Measurements from ENCODE around the gene ZNF691. TPM values are rescaled to one million over a fixed set of nuclear protein-coding genes. Genes with fewer than 3 reads are reported as not detected.

ZNF691 gene
- total RNA-seq, 1 experiment from 2014 or later: 15.4 TPM

DNA sequence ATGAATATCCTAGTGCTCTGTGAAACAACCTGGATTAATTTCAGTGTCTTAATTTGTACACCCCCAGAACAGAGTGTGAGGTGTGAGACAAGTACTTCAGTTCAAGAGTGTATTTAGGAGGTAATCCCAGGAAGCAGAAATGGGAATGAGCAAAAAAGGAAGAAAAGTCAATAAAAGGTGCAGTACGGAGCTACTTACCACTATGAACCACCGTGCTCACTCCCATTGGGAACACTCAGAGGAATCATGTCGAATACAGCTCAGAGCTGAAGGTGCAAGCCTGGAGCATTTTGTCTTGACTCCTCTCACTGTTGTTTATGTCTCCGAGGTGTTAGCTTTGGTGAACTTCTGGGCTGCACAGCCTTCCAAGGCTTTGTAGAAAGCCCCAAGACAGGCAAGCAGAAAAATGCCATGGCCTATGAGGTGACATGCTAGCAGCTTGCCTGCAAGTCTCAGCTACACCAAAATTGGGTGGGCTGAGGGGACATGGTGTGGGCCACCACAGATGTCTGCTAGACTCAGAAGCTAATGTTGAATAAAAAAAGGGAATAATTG, 21.9 kb upstream of the ZNF691 start:
- H2AFZ ChIP-seq (ENCODE audit: low read length): no peak overlapping the region
- H3K4me3 ChIP-seq (ENCODE audit: low read length): no peak overlapping the region
- no peak for DNase-seq
- no peaks in the 10 kb centered on the region for H3K36me3 ChIP-seq (ENCODE audit: insufficient read depth, low read length)
- peaks cover 7% of the 10 kb centered on the region for H3K4me1 ChIP-seq (ENCODE audit: low read length)
- H3K79me2 ChIP-seq (ENCODE audit: low read length): no peaks in the 10 kb centered on the region
- no peaks in the 10 kb centered on the region for H3K9me2 ChIP-seq (replicated peaks; ENCODE audit: insufficient read depth, low read length)
- H3K9me3 ChIP-seq (ENCODE audit: low read length): no peaks in the 10 kb centered on the region
- no peak overlapping the region for H3K4me2 ChIP-seq (ENCODE audit: low read depth, low read length, poor library complexity, severe bottlenecking)
- H4K20me1 ChIP-seq (ENCODE audit: insufficient read depth, low read depth, low read length): no peaks in the 10 kb centered on the region
- no peak overlapping the region for H3K27ac ChIP-seq (ENCODE audit: low read length)
- H3K9ac ChIP-seq (ENCODE audit: low read length): no peak overlapping the region
- no peaks in the 10 kb centered on the region for H3K27me3 ChIP-seq (ENCODE audit: low read length)

DNA sequence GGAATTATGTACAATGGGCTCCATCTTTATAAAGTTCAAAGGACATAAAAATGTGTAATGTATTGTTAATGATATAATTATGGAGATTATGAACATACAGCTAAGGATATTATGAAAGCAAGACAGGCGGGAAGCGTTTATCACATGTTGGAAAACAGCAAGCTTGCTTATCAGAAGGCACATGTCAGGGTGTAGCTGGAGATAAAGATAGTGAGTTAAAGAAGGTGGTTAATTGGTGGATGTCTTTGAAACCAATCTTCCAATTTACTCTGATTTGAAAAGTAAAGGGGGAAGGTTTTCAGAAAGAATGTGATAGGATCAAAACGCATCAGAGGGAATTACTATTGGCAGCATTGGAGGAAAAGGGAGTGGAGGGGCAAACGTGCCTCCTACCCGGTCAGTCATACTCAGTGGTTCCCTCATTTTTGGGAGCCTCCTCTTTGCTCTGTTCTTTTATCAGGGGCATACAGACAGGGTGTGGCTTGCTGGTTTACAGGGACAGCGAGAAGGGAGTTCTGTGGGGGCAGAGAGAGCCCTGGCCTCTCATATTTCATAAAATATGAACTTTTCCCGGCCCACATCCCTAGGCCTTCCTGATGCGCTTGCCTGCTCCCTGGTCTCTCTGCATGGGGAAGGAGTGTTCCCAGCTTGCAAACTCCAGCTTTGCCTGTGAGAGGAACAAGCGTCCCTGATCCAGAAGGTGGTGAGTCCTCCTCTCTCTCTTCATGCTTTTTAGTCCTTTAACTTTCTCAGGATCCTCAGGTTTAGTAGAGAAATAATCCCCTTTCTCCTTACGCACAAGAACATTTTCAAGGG, 21.2 kb upstream of the ZNF691 start:
- Histone ChIP-seq H3K9me3 (ENCODE audit: low read length) (no peaks in the 10 kb centered on the region), H3K4me2 (ENCODE audit: low read depth, low read length, poor library complexity, severe bottlenecking) (no peak overlapping the region), H3K27me3 (ENCODE audit: low read length) (no peaks in the 10 kb centered on the region), H2AFZ (ENCODE audit: low read length) (no peak overlapping the region), H3K27ac (ENCODE audit: low read length) (no peak overlapping the region), H3K9me2 (replicated peaks; ENCODE audit: insufficient read depth, low read length) (no peaks in the 10 kb centered on the region), H3K4me1 (ENCODE audit: low read length) (peaks cover 7% of the 10 kb centered on the region), H3K4me3 (ENCODE audit: low read length) (no peak overlapping the region), H3K79me2 (ENCODE audit: low read length) (no peaks in the 10 kb centered on the region), H3K9ac (ENCODE audit: low read length) (no peak overlapping the region), H3K36me3 (ENCODE audit: insufficient read depth, low read length) (no peaks in the 10 kb centered on the region), H4K20me1 (ENCODE audit: insufficient read depth, low read depth, low read length) (no peaks in the 10 kb centered on the region)
- DNase-seq: no peak

DNA sequence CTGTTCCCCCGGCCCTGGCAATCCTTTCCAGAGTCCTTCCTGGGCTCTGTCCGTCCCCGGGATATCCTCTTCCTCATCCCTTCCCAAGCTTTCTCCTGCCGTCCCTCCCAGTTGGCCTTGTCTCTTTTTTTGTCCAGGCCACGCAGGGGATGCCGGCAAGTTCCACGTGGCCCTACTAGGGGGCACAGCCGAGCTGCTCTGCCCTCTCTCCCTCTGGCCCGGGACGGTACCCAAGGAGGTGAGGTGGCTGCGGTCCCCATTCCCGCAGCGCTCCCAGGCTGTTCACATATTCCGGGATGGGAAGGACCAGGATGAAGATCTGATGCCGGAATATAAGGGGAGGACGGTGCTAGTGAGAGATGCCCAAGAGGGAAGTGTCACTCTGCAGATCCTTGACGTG, 15.8 kb upstream of the ZNF691 start:
- H3K36me3 ChIP-seq (ENCODE audit: insufficient read depth, low read length): no peaks in the 10 kb centered on the region
- no peak overlapping the region for H3K9ac ChIP-seq (ENCODE audit: low read length)
- DNase-seq: no peak
- no peak overlapping the region for H2AFZ ChIP-seq (ENCODE audit: low read length)
- no peak overlapping the region for H3K27ac ChIP-seq (ENCODE audit: low read length)
- H4K20me1 ChIP-seq (ENCODE audit: insufficient read depth, low read depth, low read length): no peaks in the 10 kb centered on the region
- H3K4me3 ChIP-seq (ENCODE audit: low read length): no peak overlapping the region
- H3K27me3 ChIP-seq (ENCODE audit: low read length): no peaks in the 10 kb centered on the region
- H3K9me2 ChIP-seq (replicated peaks; ENCODE audit: insufficient read depth, low read length): no peaks in the 10 kb centered on the region
- H3K4me1 ChIP-seq (ENCODE audit: low read length): peaks cover 3% of the 10 kb centered on the region; the same call in 1 of the 2 replicates
- no peaks in the 10 kb centered on the region for H3K79me2 ChIP-seq (ENCODE audit: low read length)
- no peak overlapping the region for H3K4me2 ChIP-seq (ENCODE audit: low read depth, low read length, poor library complexity, severe bottlenecking)
- H3K9me3 ChIP-seq (ENCODE audit: low read length): no peaks in the 10 kb centered on the region

DNA sequence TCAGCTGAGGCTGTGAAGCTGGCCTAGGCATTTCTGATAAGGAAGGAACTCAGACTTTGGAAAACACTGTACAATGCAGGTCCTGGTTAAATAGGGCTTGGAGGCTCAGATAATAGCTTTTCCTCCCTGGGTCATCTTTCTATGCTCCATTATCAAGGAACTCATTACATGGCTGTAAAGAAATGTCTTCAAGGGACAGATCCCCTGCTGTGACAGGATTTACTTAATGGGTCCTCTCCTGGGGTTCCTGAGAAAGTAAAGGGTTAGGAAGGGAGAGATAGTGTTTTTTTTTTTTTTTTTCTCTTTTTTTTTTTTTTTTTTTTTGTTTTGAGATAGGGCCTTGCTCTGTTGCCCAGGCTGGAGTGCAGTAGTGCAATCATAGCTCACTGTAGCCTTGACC, 15.1 kb upstream of the ZNF691 start:
- Histone ChIP-seq H3K27ac (ENCODE audit: low read length) (no peak overlapping the region), H3K27me3 (ENCODE audit: low read length) (no peaks in the 10 kb centered on the region), H3K4me3 (ENCODE audit: low read length) (no peak overlapping the region), H3K9me3 (ENCODE audit: low read length) (no peaks in the 10 kb centered on the region), H4K20me1 (ENCODE audit: insufficient read depth, low read depth, low read length) (no peaks in the 10 kb centered on the region), H3K4me2 (ENCODE audit: low read depth, low read length, poor library complexity, severe bottlenecking) (no peak overlapping the region), H3K4me1 (ENCODE audit: low read length) (peaks cover 3% of the 10 kb centered on the region; the same call in 1 of the 2 replicates), H3K36me3 (ENCODE audit: insufficient read depth, low read length) (no peaks in the 10 kb centered on the region), H3K79me2 (ENCODE audit: low read length) (no peaks in the 10 kb centered on the region), H3K9ac (ENCODE audit: low read length) (no peak overlapping the region), H3K9me2 (replicated peaks; ENCODE audit: insufficient read depth, low read length) (no peaks in the 10 kb centered on the region), H2AFZ (ENCODE audit: low read length) (no peak overlapping the region)
- no peak for DNase-seq

DNA sequence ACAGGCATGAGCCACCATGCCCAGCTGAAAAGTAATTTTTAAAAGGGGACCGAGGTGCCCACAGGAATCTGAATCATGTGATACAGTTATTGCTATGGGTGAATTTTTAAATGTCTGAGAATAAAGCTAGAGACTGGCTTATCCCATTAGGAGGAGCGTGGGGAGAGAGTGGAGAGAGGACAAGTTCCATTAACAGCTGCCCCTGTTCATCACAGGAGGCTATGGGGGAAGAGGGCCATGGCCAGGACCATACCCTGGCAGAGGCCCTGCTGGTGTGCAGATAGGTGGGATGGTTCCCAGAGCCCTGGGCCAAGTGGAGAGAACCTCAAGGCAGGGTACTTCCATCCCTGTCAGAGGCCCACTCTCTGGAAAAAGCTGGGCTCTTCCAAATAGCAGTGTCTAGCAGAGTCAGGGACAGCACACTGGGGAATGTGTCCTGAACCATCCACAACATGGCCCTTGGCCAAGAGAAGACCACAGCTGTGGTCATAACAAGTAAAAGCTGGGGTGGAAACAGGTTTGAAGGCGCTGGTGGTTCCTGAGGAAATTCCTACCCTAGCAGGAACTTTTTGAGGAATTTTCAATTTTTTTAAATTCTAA, 13.7 kb upstream of the ZNF691 start:
- H3K4me1 ChIP-seq (ENCODE audit: low read length): peaks cover 3% of the 10 kb centered on the region; the same call in 1 of the 2 replicates
- no peak overlapping the region for H3K9ac ChIP-seq (ENCODE audit: low read length)
- H3K27ac ChIP-seq (ENCODE audit: low read length): no peak overlapping the region
- H4K20me1 ChIP-seq (ENCODE audit: insufficient read depth, low read depth, low read length): no peaks in the 10 kb centered on the region
- H2AFZ ChIP-seq (ENCODE audit: low read length): no peak overlapping the region
- H3K27me3 ChIP-seq (ENCODE audit: low read length): no peaks in the 10 kb centered on the region
- no peaks in the 10 kb centered on the region for H3K36me3 ChIP-seq (ENCODE audit: insufficient read depth, low read length)
- no peaks in the 10 kb centered on the region for H3K79me2 ChIP-seq (ENCODE audit: low read length)
- no peaks in the 10 kb centered on the region for H3K9me3 ChIP-seq (ENCODE audit: low read length)
- H3K4me3 ChIP-seq (ENCODE audit: low read length): no peak overlapping the region
- H3K4me2 ChIP-seq (ENCODE audit: low read depth, low read length, poor library complexity, severe bottlenecking): no peak overlapping the region
- DNase-seq: no peak
- H3K9me2 ChIP-seq (replicated peaks; ENCODE audit: insufficient read depth, low read length): no peaks in the 10 kb centered on the region

DNA sequence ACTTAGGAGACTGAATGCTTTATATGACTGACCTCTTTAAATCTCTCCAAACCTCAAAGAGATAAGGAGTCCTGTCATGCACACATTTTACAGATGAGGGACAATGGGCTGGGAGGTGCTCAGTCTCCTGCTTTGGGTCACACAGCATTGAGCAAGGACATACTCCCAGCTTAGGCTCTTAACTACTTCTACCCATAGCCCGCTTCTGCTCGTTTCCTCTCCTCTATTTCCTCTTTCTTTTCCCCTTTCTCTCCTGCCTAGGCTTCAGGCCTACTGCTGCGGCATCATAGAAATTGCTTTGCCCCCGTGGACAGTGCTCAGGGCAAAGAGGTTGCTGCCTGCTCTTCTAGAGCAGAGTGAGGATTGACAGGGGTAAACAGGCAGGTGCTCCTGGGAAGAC, 12.4 kb upstream of the ZNF691 start:
- H3K4me3 ChIP-seq (ENCODE audit: low read length): no peak overlapping the region
- H3K9me3 ChIP-seq (ENCODE audit: low read length): no peaks in the 10 kb centered on the region
- no peak overlapping the region for H2AFZ ChIP-seq (ENCODE audit: low read length)
- H3K27me3 ChIP-seq (ENCODE audit: low read length): no peaks in the 10 kb centered on the region
- DNase-seq: no peak
- peaks cover 14% of the 10 kb centered on the region for H3K4me1 ChIP-seq (ENCODE audit: low read length)
- H3K27ac ChIP-seq (ENCODE audit: low read length): no peak overlapping the region
- H3K4me2 ChIP-seq (ENCODE audit: low read depth, low read length, poor library complexity, severe bottlenecking): no peak overlapping the region
- no peaks in the 10 kb centered on the region for H4K20me1 ChIP-seq (ENCODE audit: insufficient read depth, low read depth, low read length)
- H3K79me2 ChIP-seq (ENCODE audit: low read length): no peaks in the 10 kb centered on the region
- H3K36me3 ChIP-seq (ENCODE audit: insufficient read depth, low read length): no peaks in the 10 kb centered on the region
- H3K9ac ChIP-seq (ENCODE audit: low read length): no peak overlapping the region
- no peaks in the 10 kb centered on the region for H3K9me2 ChIP-seq (replicated peaks; ENCODE audit: insufficient read depth, low read length)

DNA sequence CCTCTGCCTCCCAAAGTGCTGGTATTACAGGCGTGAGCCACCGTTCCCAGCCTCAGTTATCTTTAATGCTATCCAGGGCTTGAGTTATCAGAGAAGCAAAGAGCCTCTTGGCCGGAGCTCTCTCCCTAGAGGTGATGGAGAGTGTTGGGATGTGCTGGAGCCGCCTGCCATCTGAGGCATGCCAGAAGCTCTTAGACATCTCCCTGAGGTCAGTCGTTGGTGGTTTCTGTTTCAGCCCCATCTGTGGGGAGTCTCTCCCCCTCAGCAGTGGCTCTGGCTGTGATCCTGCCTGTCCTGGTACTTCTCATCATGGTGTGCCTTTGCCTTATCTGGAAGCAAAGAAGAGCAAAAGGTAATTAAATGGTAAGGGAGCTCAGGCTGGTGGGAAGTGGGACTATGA, 11.6 kb upstream of the ZNF691 start:
- Histone ChIP-seq H3K27ac (ENCODE audit: low read length) (no peak overlapping the region), H3K9me3 (ENCODE audit: low read length) (no peaks in the 10 kb centered on the region), H3K4me2 (ENCODE audit: low read depth, low read length, poor library complexity, severe bottlenecking) (no peak overlapping the region), H3K79me2 (ENCODE audit: low read length) (no peaks in the 10 kb centered on the region), H3K4me1 (ENCODE audit: low read length) (peaks cover 15% of the 10 kb centered on the region), H3K4me3 (ENCODE audit: low read length) (no peak overlapping the region), H3K36me3 (ENCODE audit: insufficient read depth, low read length) (no peaks in the 10 kb centered on the region), H4K20me1 (ENCODE audit: insufficient read depth, low read depth, low read length) (no peaks in the 10 kb centered on the region), H3K9ac (ENCODE audit: low read length) (no peak overlapping the region), H3K27me3 (ENCODE audit: low read length) (no peaks in the 10 kb centered on the region), H3K9me2 (replicated peaks; ENCODE audit: insufficient read depth, low read length) (no peaks in the 10 kb centered on the region), H2AFZ (ENCODE audit: low read length) (no peak overlapping the region)
- no peak for DNase-seq

DNA sequence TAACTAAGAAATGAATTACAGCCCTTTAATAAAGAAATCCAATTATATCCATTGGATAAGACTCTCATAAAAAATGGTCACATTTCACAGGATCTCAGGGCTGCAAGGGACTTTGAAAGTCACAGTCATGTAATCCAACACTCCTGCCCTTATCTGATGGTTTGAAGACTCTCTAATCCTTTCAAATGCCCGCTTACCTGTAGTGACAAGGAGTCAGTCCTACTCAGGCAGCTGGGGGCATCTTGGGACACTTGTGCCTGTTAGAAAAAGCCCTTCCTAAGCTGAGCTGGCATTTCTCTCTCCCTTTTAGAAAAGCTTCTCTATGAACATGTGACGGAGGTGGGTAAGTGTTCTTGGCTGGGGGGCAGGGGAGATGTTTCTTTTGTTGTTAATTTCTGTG, 11.0 kb upstream of the ZNF691 start:
- H3K4me1 ChIP-seq (ENCODE audit: low read length): peaks cover 15% of the 10 kb centered on the region
- H3K36me3 ChIP-seq (ENCODE audit: insufficient read depth, low read length): no peaks in the 10 kb centered on the region
- H3K27me3 ChIP-seq (ENCODE audit: low read length): no peaks in the 10 kb centered on the region
- no peak overlapping the region for H3K4me3 ChIP-seq (ENCODE audit: low read length)
- H3K79me2 ChIP-seq (ENCODE audit: low read length): no peaks in the 10 kb centered on the region
- no peak overlapping the region for H3K4me2 ChIP-seq (ENCODE audit: low read depth, low read length, poor library complexity, severe bottlenecking)
- no peak for DNase-seq
- no peak overlapping the region for H2AFZ ChIP-seq (ENCODE audit: low read length)
- H4K20me1 ChIP-seq (ENCODE audit: insufficient read depth, low read depth, low read length): no peaks in the 10 kb centered on the region
- no peak overlapping the region for H3K9ac ChIP-seq (ENCODE audit: low read length)
- H3K27ac ChIP-seq (ENCODE audit: low read length): no peak overlapping the region
- no peaks in the 10 kb centered on the region for H3K9me3 ChIP-seq (ENCODE audit: low read length)
- no peaks in the 10 kb centered on the region for H3K9me2 ChIP-seq (replicated peaks; ENCODE audit: insufficient read depth, low read length)
